GM19035 (cell line): Measurements from ENCODE around the gene ACAP2.

Source experiments
- ATAC-seq: cut with Tn5 transposase; IDR thresholded peaks from one replicate; pipeline ENCODE4 v1.9.1; 2021; ENCODE audit not compliant: unreplicated experiment

ACAP2 gene

DNA sequence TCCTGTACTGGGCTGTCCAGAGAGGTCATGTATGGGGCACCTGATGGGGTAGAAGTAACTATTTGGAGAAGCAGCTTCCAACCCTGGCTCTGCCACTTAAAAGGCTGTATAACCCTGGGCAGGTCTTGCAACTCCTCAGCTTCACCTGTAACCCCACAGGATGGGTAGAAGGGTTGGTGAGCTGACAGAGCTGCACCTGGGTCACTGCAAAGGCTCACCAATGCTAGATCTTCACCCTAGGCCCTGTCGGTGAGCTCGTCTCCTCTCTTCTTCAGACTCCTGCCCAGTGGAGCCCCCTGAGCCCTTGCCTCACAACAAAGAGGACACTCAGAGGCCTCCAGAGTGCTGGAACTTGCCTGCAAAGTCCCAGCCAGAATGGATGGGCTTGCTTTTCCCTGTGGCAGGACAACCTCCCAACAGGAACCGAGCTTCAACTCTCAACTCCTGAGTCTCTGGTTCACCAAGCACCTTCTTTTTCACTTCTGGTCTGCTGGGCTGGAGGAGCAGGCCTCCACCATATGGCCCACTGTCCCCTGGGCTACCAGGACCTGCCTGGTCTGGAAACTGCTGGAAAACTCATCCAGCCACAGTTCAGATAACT lies 217.7 kb downstream of the ACAP2 start:
- no peak for ATAC-seq
